Smooth muscle cell (in vitro differentiated cells): ENCODE measurements around the gene IRF2BPL. TPM values are rescaled to one million over a fixed set of nuclear protein-coding genes. Genes with fewer than 3 reads are reported as not detected.
A peak's percentile ranks its signal among the peaks of the same experiment; 100 is the strongest.

Experiments used
- DNase-seq: peaks from one replicate; lab custom pipeline; 2025; ENCODE audit not compliant: unreplicated experiment; lab: John Stamatoyannopoulos, UW
- H2AFZ ChIP-seq: fragments of 200-600 bp; sonication (generic); 2 replicates; pipeline ENCODE4 v1.6.0; 2016; ENCODE audit warnings: antibody characterized with exemption, low read depth, mild to moderate bottlenecking
- H3F3A ChIP-seq: fragments of 200-600 bp; sonication (generic); 2 replicates; pipeline ENCODE4 v1.6.0; 2017; ENCODE audit warnings: antibody characterized with exemption, low read depth
- H3K27ac ChIP-seq: fragments of 200-600 bp; sonication (generic); 2 replicates; pipeline ENCODE4 v1.5.1; 2016; ENCODE audit warnings: low read depth, mild to moderate bottlenecking
- H3K27me3 ChIP-seq: fragments of 200-600 bp; sonication (generic); 2 replicates; pipeline ENCODE4 v1.6.1; 2016; ENCODE audit warnings: low read depth, mild to moderate bottlenecking
- H3K36me3 ChIP-seq: fragments of 200-600 bp; sonication (generic); 2 replicates; pipeline ENCODE4 v1.5.1; 2016; ENCODE audit warnings: low read depth
- H3K4me1 ChIP-seq: fragments of 200-600 bp; sonication (generic); 2 replicates; pipeline ENCODE4 v1.5.1; 2016; ENCODE audit warnings: low read depth
- H3K4me2 ChIP-seq: fragments of 200-600 bp; sonication (generic); 2 replicates; pipeline ENCODE4 v1.6.0; 2016; ENCODE audit warnings: mild to moderate bottlenecking
- H3K4me3 ChIP-seq: fragments of 200-600 bp; sonication (generic); 2 replicates; pipeline ENCODE4 v1.5.1; 2016; ENCODE audit warnings: mild to moderate bottlenecking
- H3K79me2 ChIP-seq: fragments of 200-600 bp; sonication (generic); 2 replicates; pipeline ENCODE4 v1.6.0; 2016; ENCODE audit warnings: low read depth, mild to moderate bottlenecking
- H3K9ac ChIP-seq: fragments of 200-600 bp; sonication (generic); 2 replicates; pipeline ENCODE4 v1.6.0; 2016; ENCODE audit warnings: low read depth
- H3K9me3 ChIP-seq: fragments of 200-600 bp; sonication (generic); replicated peaks from 2 replicates; pipeline ENCODE4 v1.5.1; 2016; ENCODE audit warnings: low read depth
- H4K20me1 ChIP-seq: fragments of 200-600 bp; sonication (generic); 2 replicates; pipeline ENCODE4 v1.6.0; 2016; ENCODE audit warnings: low read depth
- WGBS: methylation state at CpG from one replicate; pipeline ENCODE4 v1.1.7; 2016; ENCODE audit warnings: low lambda C conversion rate; 5-methylcytosine and 5-hydroxymethylcytosine counted together
- polyA plus RNA-seq: library from polyadenylated mRNA; unstranded; fragments of >200 nt; fragmentation: Nextera tagmentation; extraction: Ambion mirVana; gene quantifications from 2 replicates; pipeline ENCODE4 v1.2.1, GENCODE V29; 2016
- total RNA-seq: library from RNA; depleted of rRNA; stranded (reverse); fragments of >200 nt; gene quantifications from 2 replicates; pipeline ENCODE4 v1.2.3, GENCODE V29; 2014
- TF ChIP-seq, protein P1 (sequence below): fragments of 200-600 bp; sonication (generic); IDR thresholded peaks from 2 replicates; pipeline ENCODE4 v1.5.1; 2017; ENCODE audit warnings: borderline replicate concordance, mild to moderate bottlenecking, antibody characterized with exemption; ENCODE audit not compliant: insufficient read depth, poor library complexity, severe bottlenecking

Gene IRF2BPL
- total and polyA plus RNA-seq, 2 experiments from 2014 or later: 33.9 to 66.3 TPM

DNA sequence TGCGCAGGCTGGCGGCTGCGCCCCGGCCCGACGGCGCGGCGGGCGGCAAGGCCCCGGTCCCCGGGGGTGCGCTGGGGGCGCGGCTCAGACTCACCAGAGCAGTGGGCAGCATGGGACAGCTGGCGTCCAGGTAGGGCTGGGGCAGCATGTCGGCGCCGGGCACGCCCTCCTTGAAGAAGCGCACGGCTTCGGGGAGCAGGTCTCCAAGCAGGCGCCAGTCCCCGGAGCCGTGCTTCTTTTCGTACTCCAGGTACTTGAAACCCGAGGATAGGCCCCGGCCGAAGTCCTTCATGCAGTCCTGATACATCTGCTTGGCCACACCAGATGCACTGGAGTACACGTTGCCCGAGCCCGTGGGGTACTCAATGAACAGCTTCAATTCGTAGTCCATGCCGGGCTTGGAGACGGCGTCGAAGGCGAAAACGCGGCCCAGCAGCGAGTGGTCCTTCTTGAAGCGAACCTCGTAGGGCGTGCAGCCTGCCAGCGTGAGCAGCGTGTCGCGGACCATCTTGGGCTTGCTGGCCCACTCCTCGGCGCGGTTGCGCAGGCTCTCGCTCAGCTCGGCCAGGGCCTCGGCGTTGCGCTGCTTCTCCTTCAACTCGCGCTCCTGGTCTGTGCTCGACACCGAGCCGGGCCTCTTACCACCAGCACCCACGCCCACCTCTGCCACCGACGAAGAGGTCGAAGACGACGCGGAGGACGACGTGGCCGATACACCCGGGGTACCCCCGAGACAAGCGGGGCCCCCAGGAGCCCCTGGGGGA, 2.2 kb downstream of the IRF2BPL start:
- TF ChIP-seq, protein P1, sequence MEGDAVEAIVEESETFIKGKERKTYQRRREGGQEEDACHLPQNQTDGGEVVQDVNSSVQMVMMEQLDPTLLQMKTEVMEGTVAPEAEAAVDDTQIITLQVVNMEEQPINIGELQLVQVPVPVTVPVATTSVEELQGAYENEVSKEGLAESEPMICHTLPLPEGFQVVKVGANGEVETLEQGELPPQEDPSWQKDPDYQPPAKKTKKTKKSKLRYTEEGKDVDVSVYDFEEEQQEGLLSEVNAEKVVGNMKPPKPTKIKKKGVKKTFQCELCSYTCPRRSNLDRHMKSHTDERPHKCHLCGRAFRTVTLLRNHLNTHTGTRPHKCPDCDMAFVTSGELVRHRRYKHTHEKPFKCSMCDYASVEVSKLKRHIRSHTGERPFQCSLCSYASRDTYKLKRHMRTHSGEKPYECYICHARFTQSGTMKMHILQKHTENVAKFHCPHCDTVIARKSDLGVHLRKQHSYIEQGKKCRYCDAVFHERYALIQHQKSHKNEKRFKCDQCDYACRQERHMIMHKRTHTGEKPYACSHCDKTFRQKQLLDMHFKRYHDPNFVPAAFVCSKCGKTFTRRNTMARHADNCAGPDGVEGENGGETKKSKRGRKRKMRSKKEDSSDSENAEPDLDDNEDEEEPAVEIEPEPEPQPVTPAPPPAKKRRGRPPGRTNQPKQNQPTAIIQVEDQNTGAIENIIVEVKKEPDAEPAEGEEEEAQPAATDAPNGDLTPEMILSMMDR: no peak
- peak overlapping the region; percentile 97 for H3K4me2 ChIP-seq
- H3K79me2 ChIP-seq: peaks cover 63% of the 10 kb centered on the region
- WGBS: 3% methylated on average over 76 of the region's 76 CpGs
- DNase-seq: no peak
- no peaks in the 10 kb centered on the region for H3K27me3 ChIP-seq
- H3K4me1 ChIP-seq: peaks cover 32% of the 10 kb centered on the region
- H3K4me3 ChIP-seq: peak overlapping the region; percentile 63
- H4K20me1 ChIP-seq: peaks cover 58% of the 10 kb centered on the region
- peak overlapping the region; percentile 96 for H3K27ac ChIP-seq
- no peak overlapping the region for H2AFZ ChIP-seq
- H3K9ac ChIP-seq: peak overlapping the region; percentile 94
- H3K36me3 ChIP-seq: no peaks in the 10 kb centered on the region
- no peaks in the 10 kb centered on the region for H3K9me3 ChIP-seq
- H3F3A ChIP-seq: peaks cover 35% of the 10 kb centered on the region

DNA sequence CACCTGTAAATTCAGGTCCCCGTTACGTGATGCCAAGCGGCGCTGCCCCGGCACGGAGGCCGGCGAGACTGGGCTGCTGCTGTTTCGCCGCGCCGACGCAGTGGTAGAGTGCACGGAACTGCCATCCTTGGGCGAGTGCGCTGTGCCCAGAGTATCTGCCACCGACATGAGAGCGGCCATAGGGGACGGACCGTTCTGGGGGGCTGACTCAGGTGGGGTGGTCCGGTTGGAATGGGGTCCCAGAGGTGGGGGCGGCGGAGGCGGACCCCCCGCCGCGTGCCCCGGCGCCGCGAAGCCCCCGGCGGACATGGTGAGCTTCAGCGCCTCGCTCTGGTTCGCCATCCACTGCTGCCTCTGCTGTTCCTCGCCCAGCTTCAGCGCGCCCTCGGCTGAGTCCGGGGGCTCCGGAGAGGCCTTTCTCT, 2.8 kb downstream of the IRF2BPL start:
- 3% methylated on average over 27 of the region's 42 CpGs for WGBS
- Histone ChIP-seq H3F3A (peaks cover 29% of the 10 kb centered on the region), H4K20me1 (peaks cover 58% of the 10 kb centered on the region), H3K27me3 (no peaks in the 10 kb centered on the region), H3K9me3 (no peaks in the 10 kb centered on the region), H3K9ac (peak overlapping the region; percentile 94), H3K4me1 (peaks cover 32% of the 10 kb centered on the region), H3K36me3 (no peaks in the 10 kb centered on the region), H3K27ac (peak overlapping the region; percentile 96), H3K79me2 (peaks cover 68% of the 10 kb centered on the region), H3K4me3 (peak overlapping the region; percentile 63), H3K4me2 (peak overlapping the region; percentile 97), H2AFZ (no peak overlapping the region)
- DNase-seq: no peak
- TF ChIP-seq, protein P1: no peak

DNA sequence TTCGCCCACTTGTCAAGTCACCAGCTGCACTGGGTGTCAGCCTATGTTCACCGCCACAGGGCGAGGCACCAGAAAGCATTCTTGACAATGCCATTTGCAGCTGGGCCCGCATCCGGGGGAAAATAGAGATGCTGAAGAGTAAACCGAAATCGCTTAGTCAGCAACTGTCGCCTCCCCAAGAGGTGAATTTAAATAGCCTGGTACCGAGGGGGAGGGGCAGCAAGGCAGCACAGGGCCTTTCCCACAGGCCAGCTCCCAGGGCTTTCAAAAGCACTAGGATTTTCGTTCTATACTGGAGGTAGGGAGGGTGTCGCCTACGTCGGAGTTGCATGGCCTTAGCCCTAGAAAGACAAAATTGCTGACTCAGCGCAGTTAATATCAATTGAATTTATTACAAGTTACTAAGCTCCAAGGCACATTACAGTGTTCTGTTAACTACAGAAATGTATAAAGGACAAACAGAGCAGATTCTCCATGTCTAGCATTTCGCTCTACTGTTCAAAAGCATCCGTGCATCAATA, 4.3 kb downstream of the IRF2BPL start:
- DNase-seq: no peak
- TF ChIP-seq, protein P1: no peak
- peak overlapping the region; percentile 97 for H3K4me2 ChIP-seq
- peaks cover 58% of the 10 kb centered on the region for H4K20me1 ChIP-seq
- no peaks in the 10 kb centered on the region for H3K27me3 ChIP-seq
- H3K9me3 ChIP-seq: no peaks in the 10 kb centered on the region
- H3F3A ChIP-seq: peaks cover 21% of the 10 kb centered on the region
- H2AFZ ChIP-seq: no peak overlapping the region
- peak overlapping the region; percentile 96 for H3K27ac ChIP-seq
- peaks cover 59% of the 10 kb centered on the region for H3K79me2 ChIP-seq
- H3K9ac ChIP-seq: peak overlapping the region; percentile 94
- 11% methylated on average over 16 of the region's 16 CpGs for WGBS
- peak overlapping the region; percentile 63 for H3K4me3 ChIP-seq
- no peaks in the 10 kb centered on the region for H3K36me3 ChIP-seq
- H3K4me1 ChIP-seq: peaks cover 29% of the 10 kb centered on the region
